ENCODE measurements around the gene ZNF736.
"Not testable (repeated sequence)": the region's sequence is repeated elsewhere in the genome, so short reads cannot be mapped to it uniquely, and the experiment has no call there.

ZNF736 gene

GRCh38 chr7:64313740-64314491 lies at the start of gene ZNF736:
Gene ZNF736 (plus strand): TSS chr7:64313961. CDS start chr7:64314151, 190 bp downstream.
- peak; percentile 91 for DNase-seq

DNA sequence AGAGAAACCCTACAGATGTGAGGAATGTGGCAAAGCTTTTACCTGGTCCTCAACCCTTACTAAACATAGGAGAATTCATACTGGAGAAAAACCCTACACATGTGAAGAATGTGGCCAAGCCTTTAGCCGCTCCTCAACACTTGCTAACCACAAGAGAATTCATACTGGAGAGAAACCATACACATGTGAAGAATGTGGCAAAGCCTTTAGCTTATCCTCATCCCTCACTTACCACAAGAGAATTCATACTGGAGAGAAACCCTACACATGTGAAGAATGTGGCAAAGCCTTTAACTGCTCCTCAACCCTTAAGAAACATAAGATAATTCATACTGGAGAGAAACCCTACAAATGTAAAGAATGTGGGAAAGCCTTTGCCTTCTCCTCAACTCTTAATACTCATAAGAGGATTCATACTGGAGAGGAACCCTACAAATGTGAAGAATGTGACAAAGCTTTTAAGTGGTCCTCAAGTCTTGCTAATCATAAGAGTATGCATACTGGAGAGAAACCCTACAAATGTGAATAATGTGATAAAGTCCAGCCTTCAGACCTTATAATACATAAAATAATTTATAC lies 47.3 kb upstream of the ZNF736 start:
- DNase-seq: no peak

DNA sequence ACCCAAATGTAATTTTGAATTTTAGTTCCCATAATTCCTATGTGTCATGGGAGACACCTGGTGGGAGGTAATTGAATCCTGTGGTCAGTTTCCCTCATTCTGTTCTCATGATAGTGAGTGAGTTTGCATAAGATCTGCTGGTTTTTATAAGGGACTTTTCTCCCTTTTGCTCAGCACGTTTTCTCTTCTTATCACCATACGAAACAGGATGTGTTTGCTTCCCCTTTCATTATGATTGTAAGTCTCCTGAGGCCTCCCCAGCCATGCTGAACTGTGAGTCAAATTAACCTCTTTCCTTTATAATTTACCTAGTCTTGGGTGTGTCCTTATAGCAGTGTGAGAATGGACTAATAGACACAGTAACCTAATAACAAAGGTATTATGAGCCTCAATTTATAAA lies 36.1 kb upstream of the ZNF736 start:
- no peak for DNase-seq

DNA sequence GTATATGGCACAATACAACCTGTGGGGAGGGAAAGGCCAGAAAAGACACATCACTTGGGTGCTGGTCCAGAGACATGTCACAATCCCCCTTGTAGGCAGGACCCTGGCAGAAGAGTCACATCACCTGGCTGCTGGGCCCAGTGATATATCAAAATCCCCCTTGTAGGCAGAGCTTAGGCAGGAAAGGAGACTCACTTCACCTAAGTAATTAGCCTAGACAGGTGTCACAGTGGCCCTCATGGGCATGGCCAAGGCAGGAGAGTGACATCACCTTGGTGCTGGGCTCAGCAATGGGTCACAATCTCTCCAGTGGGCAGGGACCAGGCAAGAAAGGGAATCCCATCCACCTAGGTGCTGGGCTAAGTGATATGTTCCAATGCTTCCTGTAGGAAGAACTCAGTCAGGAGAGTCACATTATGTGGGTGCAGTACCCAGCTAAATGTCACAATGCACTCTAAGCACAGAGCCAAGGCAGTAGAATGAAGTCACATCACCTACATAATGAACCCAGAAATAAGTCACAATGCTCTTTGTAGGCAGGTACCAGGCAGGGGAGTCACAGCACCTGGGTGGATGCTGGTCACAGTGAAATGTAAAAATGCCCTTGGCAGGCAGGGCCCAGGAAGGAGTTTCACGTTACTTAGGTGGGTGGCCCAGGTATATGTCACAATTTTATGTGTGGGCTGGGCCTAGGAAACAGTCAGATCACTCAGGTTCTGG lies 18.9 kb upstream of the ZNF736 start:
- no peak for DNase-seq

DNA sequence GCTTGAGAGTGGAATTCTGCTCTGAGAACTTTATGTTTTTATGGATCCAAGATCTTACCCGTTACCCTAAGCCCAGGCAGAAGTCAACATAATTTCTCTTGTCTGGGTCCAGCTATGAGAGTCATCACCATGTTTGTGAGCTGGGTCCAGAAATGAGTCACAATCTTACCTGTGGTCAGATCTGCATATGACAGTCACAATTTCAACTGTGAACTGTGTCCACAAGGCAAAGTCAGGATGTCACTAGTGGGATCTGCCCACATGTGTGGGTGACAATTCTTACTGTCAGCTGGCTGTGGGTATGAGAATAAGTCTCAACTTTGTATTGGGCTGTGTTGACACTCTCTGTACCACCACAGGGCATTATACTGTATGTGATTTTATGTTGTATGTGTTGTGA lies 16.3 kb upstream of the ZNF736 start:
- peak; percentile 3 for DNase-seq

- no peak for DNase-seq
These were observed 12.9 kb upstream of the ZNF736 start for GRCh38 chr7:64300641-64301405.

DNA sequence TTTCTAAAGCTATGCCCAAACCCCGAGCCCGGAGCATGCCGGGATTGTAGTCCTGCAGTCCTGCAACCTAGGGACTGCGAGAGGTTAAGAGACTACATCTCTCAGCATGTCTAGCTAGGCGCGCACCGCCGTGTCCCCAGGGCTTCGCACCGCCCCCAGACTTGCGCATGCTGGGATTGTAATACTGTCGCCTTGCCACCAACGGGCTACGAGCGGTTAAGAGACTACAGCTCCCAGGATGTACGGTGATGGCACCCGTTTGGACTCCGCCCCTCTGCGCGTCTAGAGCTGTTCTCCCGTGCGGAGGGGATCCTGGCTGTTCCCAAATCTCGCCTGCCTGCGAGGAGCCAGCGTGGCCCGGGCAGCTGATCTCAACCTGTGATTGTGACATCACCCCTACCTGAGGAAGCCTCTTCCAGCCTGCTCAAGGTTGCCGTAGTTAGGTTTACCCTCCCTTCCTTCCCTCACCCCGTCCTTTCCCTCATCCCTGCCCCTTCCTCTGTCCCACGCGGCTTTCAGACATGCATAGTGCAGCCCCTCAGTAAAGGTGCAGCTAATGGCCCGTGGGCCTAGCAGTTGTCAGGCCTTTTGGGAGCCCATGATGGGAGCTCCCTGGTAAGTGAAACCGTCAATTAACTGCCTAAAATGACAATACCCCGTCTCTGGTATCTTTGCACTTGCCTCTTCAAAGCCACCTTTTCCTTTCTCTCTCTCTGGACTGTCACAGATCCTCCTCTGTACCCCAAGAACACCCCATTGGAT lies 6.3 kb upstream of the ZNF736 start:
- DNase-seq: peak; percentile 91

DNA sequence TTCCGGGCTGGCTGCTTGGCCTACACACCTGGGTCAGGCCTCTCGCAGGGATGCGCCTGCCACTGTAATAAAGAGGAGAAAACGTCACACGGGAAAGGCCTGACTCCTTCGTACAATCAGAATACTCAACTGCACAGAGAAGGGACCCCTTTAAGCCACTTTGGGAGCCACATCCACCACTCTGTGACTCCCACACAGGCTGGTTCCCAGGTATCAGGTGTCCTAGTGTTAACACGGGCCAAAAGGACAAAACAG lies 5.8 kb upstream of the ZNF736 start:
- DNase-seq: no peak

DNA sequence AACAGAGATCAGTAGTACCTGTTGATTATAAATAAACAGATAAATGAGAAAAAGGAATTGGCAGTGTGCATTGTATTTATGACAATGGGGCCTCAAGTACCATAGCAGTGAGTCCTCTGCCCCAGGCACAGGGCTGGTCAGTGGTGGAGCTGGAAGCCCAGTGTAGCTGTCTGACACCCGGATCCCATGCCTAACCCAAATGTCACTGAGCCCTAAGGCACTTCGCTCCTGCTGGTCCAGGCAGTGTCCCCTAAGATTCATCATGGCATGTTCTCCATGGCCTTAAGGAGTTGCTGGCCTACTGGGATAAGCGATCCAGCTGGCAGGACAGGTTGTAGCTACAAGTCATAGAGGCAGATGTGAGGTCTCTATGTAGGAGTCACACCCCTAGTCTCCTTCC lies 3.3 kb upstream of the ZNF736 start:
- no peak for DNase-seq

GRCh38 chr7:64312826-64313225 lies 935 bp upstream of the ZNF736 start:
- DNase-seq: no peak

- no peak for DNase-seq
These were observed 805 bp downstream of the ZNF736 start for GRCh38 chr7:64314566-64314965.

DNA sequence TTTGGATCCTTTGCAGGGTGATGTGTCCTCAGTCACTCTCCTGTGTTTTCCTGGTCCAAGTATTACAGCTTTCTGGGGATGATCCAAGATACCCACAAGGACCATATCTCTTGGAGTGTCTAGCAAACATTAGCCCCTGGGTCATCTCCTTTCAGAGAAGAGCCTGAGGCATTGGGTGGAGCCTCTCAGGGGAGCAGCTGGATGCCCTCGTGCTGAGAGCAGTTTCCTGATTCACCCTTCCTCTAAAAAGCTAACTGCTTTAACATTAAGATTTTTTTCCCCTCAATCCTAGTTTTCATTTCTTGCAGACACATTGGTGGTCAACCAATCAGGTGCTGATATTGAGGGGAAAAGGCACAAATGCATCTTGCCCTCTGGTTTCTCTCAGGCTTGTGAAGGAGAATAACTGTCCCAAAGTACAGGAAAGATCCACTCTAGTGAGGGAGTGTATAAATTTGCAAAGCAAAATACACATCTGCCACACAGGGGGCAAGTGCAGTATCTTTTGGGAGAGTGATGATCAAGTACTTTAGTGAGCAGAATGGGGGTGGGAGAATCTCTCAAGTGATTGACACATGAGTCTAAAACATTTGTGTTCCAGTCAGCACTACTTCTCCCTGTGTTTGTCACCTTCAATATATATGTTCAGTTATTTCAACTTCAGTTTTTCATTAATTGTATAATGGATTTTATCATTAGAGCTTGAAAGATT lies 2.4 kb downstream of the ZNF736 start:
- not testable (repeated sequence) for DNase-seq

DNA sequence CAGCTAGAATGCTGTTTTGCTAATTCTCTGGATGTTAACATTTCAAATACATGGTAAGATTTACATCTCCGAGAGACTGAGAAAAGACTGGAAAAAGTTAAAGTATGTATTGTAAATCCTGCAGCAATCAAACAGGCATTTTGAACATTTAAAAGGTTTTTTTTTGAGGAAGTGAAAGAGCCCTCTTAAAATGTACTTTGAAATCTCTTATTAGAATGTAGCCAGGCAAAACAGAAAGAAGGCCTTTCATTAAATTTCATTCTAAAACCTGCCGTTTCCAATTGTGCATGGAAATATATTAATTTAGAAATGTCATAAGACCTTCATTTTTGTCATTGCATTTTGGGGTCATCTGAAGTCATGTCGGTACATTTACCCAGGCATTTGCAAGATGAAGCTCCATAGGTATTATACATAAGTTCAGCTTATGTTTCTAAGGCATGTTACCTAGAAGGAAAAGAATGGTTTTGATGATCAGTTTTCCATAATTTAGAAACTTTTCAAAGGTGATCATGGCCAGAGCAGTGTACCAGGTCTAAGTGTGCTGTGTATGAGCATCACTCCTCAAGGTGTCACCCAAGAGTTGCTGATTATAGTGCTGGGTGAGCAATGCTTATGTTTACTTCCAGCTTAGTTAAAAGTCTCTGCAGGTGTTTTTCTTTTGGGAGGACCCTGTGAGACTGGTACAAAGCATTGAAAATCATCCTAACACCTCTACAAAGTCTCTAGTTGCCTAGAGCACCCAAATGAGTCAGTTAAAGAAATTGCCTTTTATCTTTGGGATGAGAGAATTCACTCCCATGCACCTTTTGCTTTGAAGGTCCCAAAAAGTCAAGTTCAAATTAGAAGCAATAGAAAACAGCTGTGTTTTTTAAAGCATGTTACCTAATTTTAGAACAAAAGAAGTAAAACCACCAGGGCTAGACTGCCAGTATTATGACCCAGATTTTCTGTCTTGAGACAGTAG lies 7.1 kb downstream of the ZNF736 start:
- DNase-seq: no peak

DNA sequence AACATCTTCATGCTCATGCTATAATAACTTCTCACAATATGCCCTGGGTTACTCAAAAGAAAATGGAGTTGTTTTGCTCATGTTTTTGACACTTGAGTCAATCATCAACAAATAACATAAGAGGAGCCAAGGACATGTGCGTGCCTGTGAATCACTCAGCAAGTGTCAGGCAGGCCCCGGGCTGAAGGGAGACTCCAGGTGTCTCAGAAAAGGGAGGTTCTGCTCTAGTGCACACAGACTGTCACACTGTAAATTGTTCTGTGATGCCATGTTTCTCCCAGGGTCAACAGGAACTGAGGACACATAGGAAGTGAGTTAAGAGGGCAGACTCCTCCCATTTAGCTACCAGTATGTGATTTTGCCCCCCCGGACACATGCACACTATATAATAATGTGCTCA lies 10.4 kb downstream of the ZNF736 start:
- not testable (repeated sequence) for DNase-seq

DNA sequence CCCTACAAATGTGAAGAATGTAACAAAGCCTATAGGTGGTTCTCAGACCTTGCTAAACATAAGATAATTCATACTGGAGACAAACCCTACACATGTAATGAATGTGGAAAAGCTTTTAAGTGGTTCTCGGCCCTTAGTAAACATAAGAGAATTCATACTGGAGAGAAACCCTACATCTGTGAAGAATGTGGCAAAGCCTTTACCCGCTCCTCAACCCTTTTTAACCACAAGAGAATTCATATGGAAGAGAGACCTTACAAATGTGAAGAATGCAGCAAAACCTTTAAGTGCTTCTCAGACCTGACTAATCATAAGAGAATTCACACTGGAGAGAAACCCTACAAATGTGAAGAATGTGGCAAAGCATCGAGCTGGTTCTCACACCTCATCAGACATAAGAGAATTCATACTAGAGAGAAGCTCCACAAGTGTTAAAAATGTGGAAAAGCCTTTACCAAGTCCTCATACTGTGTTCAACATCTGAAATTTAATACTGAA lies 35.0 kb downstream of the ZNF736 start:
- not testable (repeated sequence) for DNase-seq

- DNase-seq: no peak
These were observed 45.8 kb downstream of the ZNF736 start for GRCh38 chr7:64359543-64359942.

- no peak for DNase-seq
These were observed 57.4 kb downstream of the ZNF736 start for GRCh38 chr7:64371116-64371515.

- no peak for DNase-seq
These were observed 59.3 kb downstream of the ZNF736 start for GRCh38 chr7:64373017-64373416.

GRCh38 chr7:64400401-64400800 lies 86.6 kb downstream of the ZNF736 start:
- DNase-seq: no peak
